Endothelial cell of umbilical vein (primary cell): ENCODE results near the gene ZNF621.

Experiments used
- CTCF ChIP-seq, 2 donors: IDR thresholded peaks; 1 replicate in 1 of 2; 2 replicates in 1 of 2; pipeline ENCODE4 v1.5.1; 2011; ENCODE audit warnings: low read length in 2 of 2, mild to moderate bottlenecking in 2 of 2, moderate library complexity in 2 of 2, control low read depth in 1 of 2, inconsistent platforms in 1 of 2, low read depth in 1 of 2; ENCODE audit not compliant: insufficient read depth in 1 of 2; ENCODE audit errors: extremely low read depth in 1 of 2
- EZH2 ChIP-seq: IDR thresholded peaks from 2 replicates; pipeline ENCODE4 v1.6.1; 2012; ENCODE audit warnings: borderline replicate concordance, low read depth, mild to moderate bottlenecking, moderate library complexity, low read length, inconsistent platforms; ENCODE audit not compliant: severe bottlenecking
- POLR2A ChIP-seq: IDR thresholded peaks from 2 replicates; pipeline ENCODE4 v1.6.1; 2012; ENCODE audit warnings: low read depth, mild to moderate bottlenecking, control low read depth, low read length

DNA sequence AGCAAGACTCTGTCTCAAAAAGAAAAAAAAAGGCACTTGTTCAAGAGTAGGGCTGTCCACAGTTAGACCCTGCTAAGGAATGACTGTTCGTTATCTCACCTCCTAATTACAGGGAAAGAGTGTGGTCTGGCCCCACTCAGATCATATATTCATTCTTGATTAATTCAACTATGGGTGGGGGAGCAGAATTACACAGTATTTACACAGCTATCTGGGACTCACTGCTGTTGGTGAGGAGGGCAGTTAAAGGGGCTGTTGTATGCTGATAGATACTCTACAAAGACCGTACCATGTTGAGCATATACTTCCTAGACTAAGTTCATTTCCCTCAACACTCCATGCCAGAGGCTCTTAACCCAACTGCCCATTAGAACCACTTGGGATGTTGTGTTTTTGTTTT, 22.7 kb upstream of the ZNF621 start:
- TF ChIP-seq EZH2 (no peak), CTCF (IDR thresholded peaks at IDR 0.05; ENCODE audit: extremely low read depth in 1 of 2, insufficient read depth in 1 of 2, low read depth in 1 of 2, low read length in 2 of 2) (no peak), POLR2A (no peak)
